ENCODE measurements around the gene TLN1. TPM values are rescaled to one million over a fixed set of nuclear protein-coding genes. Genes with fewer than 3 reads are reported as not detected.

TLN1 gene
- total and polyA plus RNA-seq, 2 experiments from 2014 or later: 21.5 to 120 TPM

- Histone ChIP-seq H3K4me3 (no peak within 1 kb of the TSS), H3F3A (replicated peaks; ENCODE audit: low read depth) (peaks cover 26% of the 10 kb centered on the region; the same call in 1 of the 2 replicates), H3K36me3 (ENCODE audit: insufficient read depth) (peaks cover 4% of the 10 kb centered on the region), H2AFZ (no peak within 1 kb of the TSS), H3K79me2 (replicated peaks; ENCODE audit: insufficient read depth) (peaks cover 17% of the 10 kb centered on the region), H3K9me2 (ENCODE audit: insufficient read depth) (no peaks in the 10 kb centered on the region), H3K27me3 (ENCODE audit: insufficient read depth) (no peaks in the 10 kb centered on the region), H4K20me1 (replicated peaks; ENCODE audit: insufficient read depth) (no peaks in the 10 kb centered on the region; the same call in 1 of the 2 replicates), H3K4me2 (no peak within 1 kb of the TSS), H3K4me1 (ENCODE audit: insufficient read depth) (peaks cover 25% of the 10 kb centered on the region), H3K27ac (ENCODE audit: low read depth) (no peak within 1 kb of the TSS)
- DNase-seq (ENCODE audit: low spot score) (no peak), ATAC-seq (no peak)
- no peak within 1 kb of the TSS for H3K4me3 Mint-ChIP-seq
- H3K4me1 Mint-ChIP-seq: peaks cover 20% of the 10 kb centered on the region
- TF ChIP-seq ZNF462 (CRISPR knock-in tag; IDR thresholded peaks at IDR 0.05) (no peak), EZH2 (IDR thresholded peaks at IDR 0.05; ENCODE audit: low read depth, unreplicated experiment) (no peak), ZNF114 (CRISPR knock-in tag; IDR thresholded peaks at IDR 0.05) (no peak), ETS1 (IDR thresholded peaks at IDR 0.05) (no peak), ZNF331 (CRISPR knock-in tag; IDR thresholded peaks at IDR 0.05; ENCODE audit: low read depth) (no peak), POLR2AphosphoS5 (IDR thresholded peaks at IDR 0.05; ENCODE audit: low read depth) (no peak), REST (IDR thresholded peaks at IDR 0.05; ENCODE audit: unreplicated experiment) (no peak), EZH2phosphoT487 (IDR thresholded peaks at IDR 0.05; ENCODE audit: unreplicated experiment) (no peak), STAT1 (IDR thresholded peaks at IDR 0.05; ENCODE audit: unreplicated experiment) (no peak), CREB1 (CRISPR knock-in tag; IDR thresholded peaks at IDR 0.05; ENCODE audit: low read depth) (no peak), NANOG (IDR thresholded peaks at IDR 0.05; ENCODE audit: borderline replicate concordance) (no peak), JUNB (IDR thresholded peaks at IDR 0.05; ENCODE audit: unreplicated experiment) (no peak)
- TF ChIP-seq, protein P1, sequence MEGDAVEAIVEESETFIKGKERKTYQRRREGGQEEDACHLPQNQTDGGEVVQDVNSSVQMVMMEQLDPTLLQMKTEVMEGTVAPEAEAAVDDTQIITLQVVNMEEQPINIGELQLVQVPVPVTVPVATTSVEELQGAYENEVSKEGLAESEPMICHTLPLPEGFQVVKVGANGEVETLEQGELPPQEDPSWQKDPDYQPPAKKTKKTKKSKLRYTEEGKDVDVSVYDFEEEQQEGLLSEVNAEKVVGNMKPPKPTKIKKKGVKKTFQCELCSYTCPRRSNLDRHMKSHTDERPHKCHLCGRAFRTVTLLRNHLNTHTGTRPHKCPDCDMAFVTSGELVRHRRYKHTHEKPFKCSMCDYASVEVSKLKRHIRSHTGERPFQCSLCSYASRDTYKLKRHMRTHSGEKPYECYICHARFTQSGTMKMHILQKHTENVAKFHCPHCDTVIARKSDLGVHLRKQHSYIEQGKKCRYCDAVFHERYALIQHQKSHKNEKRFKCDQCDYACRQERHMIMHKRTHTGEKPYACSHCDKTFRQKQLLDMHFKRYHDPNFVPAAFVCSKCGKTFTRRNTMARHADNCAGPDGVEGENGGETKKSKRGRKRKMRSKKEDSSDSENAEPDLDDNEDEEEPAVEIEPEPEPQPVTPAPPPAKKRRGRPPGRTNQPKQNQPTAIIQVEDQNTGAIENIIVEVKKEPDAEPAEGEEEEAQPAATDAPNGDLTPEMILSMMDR (conservative IDR thresholded peaks at IDR 0.05; ENCODE audit: low read depth in 2 of 2): no peak
- H3K36me3 Mint-ChIP-seq (ENCODE audit: low read depth): peaks cover 38% of the 10 kb centered on the region
- no peak within 1 kb of the TSS for H3K27ac Mint-ChIP-seq
- no peaks in the 10 kb centered on the region; the same call in 1 of the 3 replicates for H3K9me3 Mint-ChIP-seq
- H3K27me3 Mint-ChIP-seq (ENCODE audit: insufficient read depth, low read depth, poor library complexity): peaks cover 10% of the 10 kb centered on the region
Observed at GRCh38 chr9:35754264-35754663, 22.3 kb upstream of the TLN1 start, which contains the start of gene MSMP. Gene MSMP (minus strand): TSS chr9:35754276. CDS start chr9:35754129, 147 bp downstream.
